Activated CD8-positive, alpha-beta memory T cell treated with anti-CD3 and anti-CD28 coated beads for 4 hours (primary cell): ENCODE data around the gene DYSF.
"Not testable (repeated sequence)": the region's sequence is repeated elsewhere in the genome, so short reads cannot be mapped to it uniquely, and the experiment has no call there.

Experiments used
- DNase-seq, 2 donors: peaks; one replicate each; pipeline ENCODE4 v3.0.0-alpha.2; 2020; ENCODE audit warnings: low read depth in 2 of 2

DYSF gene

GRCh38 chr2:71472019-71472418 lies 18.7 kb downstream of the DYSF start:
- no peak for DNase-seq

- DNase-seq, result no peak
These were observed 20.1 kb downstream of the DYSF start for GRCh38 chr2:71473346-71474031.

- DNase-seq, result no peak
These were observed 20.9 kb downstream of the DYSF start for GRCh38 chr2:71474116-71474743.

GRCh38 chr2:71474744-71475397 lies 21.5 kb downstream of the DYSF start:
- no peak for DNase-seq

GRCh38 chr2:71476495-71476894 lies 23.1 kb downstream of the DYSF start:
- no peak for DNase-seq

GRCh38 chr2:71477231-71477691 lies 23.9 kb downstream of the DYSF start:
- DNase-seq, result no peak

- no peak for DNase-seq
These were observed 25.4 kb downstream of the DYSF start for GRCh38 chr2:71478806-71479205.

GRCh38 chr2:71479261-71479660 lies 25.9 kb downstream of the DYSF start:
- no peak for DNase-seq

- DNase-seq, result no peak
These were observed 27.8 kb downstream of the DYSF start for GRCh38 chr2:71481111-71481510.

- no peak for DNase-seq
These were observed 28.7 kb downstream of the DYSF start for GRCh38 chr2:71482055-71482454.

GRCh38 chr2:71483246-71483645 lies 29.9 kb downstream of the DYSF start:
- no peak for DNase-seq

- DNase-seq, result no peak
These were observed 31.0 kb downstream of the DYSF start for GRCh38 chr2:71484354-71484753.

- no peak for DNase-seq
These were observed 33.7 kb downstream of the DYSF start for GRCh38 chr2:71486881-71487640.

GRCh38 chr2:71491551-71491950 lies 38.2 kb downstream of the DYSF start:
- DNase-seq, result not testable (repeated sequence)

GRCh38 chr2:71492112-71492511 lies 38.8 kb downstream of the DYSF start:
- DNase-seq, result no peak

- no peak for DNase-seq
These were observed 40.7 kb downstream of the DYSF start for GRCh38 chr2:71494091-71494490.

GRCh38 chr2:71494523-71495155 lies 41.3 kb downstream of the DYSF start:
- no peak for DNase-seq

- DNase-seq, result no peak
These were observed 42.9 kb downstream of the DYSF start for GRCh38 chr2:71496156-71496770.

GRCh38 chr2:71498261-71498701 lies 44.9 kb downstream of the DYSF start:
- no peak for DNase-seq

- DNase-seq, result no peak
These were observed 46.3 kb downstream of the DYSF start for GRCh38 chr2:71499691-71500090.

GRCh38 chr2:71500426-71501079 lies 47.2 kb downstream of the DYSF start:
- DNase-seq, result no peak
